T-helper 2 cell treated with Interferon-gamma antibody and Interleukin-4, amounts not matched to agents 5 μg/mL and 100 μg/mL, for 36 hours (primary cell): ENCODE measurements around the gene MRTO4.
"Not testable (repeated sequence)": the region's sequence is repeated elsewhere in the genome, so short reads cannot be mapped to it uniquely, and the experiment has no call there.

Experiments used
- DNase-seq: peaks from one replicate; pipeline ENCODE4 v3.0.0; 2021; ENCODE audit warnings: low spot score
- H3K27ac Mint-ChIP-seq: one replicate; pipeline ENCODE4 v1.8.0; 2021; ENCODE audit warnings: mild to moderate bottlenecking, mixed read lengths
- H3K27me3 Mint-ChIP-seq: one replicate; pipeline ENCODE4 v1.8.0; 2021; ENCODE audit warnings: low read depth, mixed read lengths
- H3K36me3 Mint-ChIP-seq: one replicate; pipeline ENCODE4 v1.8.0; 2021; ENCODE audit warnings: low read depth, mixed read lengths
- H3K4me1 Mint-ChIP-seq: one replicate; pipeline ENCODE4 v1.8.0; 2021; ENCODE audit warnings: low read depth, mixed read lengths
- H3K4me3 Mint-ChIP-seq: one replicate; pipeline ENCODE4 v1.8.0; 2022; ENCODE audit warnings: mild to moderate bottlenecking, moderate library complexity, mixed read lengths
- H3K9me3 Mint-ChIP-seq: one replicate; pipeline ENCODE4 v1.8.0; 2021; ENCODE audit warnings: mixed read lengths

The MRTO4 gene

DNA sequence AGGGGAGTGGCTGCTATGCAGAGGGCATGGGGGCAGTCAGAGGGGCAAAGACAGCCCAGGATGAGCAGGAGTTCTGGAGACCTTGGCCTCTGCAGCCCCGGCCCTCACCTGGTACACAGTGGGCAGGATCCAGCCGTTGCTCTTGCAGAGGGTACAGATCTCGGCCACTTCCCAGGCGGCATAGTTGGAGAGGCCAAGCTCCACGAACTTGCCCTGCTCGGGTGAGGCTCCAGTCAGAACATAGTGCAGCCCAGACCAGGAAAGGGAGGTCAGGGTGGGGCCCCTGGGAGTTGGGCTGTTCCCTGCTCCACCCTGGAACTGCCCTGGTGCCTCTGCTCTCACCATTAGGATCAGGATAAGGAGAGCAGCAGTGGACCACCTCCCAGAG is 18.7 kb downstream of the MRTO4 start:
- H3K9me3 Mint-ChIP-seq, DNase-seq, H3K27me3 Mint-ChIP-seq, H3K27ac Mint-ChIP-seq, H3K36me3 Mint-ChIP-seq, H3K4me3 Mint-ChIP-seq, H3K4me1 Mint-ChIP-seq: not testable (repeated sequence)

DNA sequence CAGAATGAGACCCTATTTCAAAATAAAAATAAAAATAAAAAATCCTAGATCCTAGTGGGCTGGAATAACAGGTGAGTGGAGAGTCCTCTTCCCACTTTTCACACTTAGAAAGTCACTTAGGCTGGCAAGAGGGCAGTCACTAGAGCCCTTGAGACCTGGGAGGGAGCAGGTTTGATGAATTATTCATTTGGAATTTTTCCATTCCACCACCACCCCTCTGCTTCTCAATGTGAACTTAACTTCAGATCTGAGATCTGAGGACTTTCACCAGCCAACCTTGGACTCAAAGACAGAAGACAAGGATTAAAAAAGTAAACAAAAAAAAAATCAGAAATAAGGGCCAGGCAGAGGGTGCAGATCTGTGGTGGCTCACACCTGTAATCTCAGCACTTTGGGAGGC is 20.5 kb downstream of the MRTO4 start:
- H3K9me3 Mint-ChIP-seq = no peaks in the 10 kb centered on the region
- peaks cover 3% of the 10 kb centered on the region for H3K36me3 Mint-ChIP-seq
- H3K4me1 Mint-ChIP-seq = no peaks in the 10 kb centered on the region
- H3K27me3 Mint-ChIP-seq = peaks cover 13% of the 10 kb centered on the region
- no peak overlapping the region for H3K27ac Mint-ChIP-seq
- DNase-seq = no peak
- H3K4me3 Mint-ChIP-seq = no peak overlapping the region

DNA sequence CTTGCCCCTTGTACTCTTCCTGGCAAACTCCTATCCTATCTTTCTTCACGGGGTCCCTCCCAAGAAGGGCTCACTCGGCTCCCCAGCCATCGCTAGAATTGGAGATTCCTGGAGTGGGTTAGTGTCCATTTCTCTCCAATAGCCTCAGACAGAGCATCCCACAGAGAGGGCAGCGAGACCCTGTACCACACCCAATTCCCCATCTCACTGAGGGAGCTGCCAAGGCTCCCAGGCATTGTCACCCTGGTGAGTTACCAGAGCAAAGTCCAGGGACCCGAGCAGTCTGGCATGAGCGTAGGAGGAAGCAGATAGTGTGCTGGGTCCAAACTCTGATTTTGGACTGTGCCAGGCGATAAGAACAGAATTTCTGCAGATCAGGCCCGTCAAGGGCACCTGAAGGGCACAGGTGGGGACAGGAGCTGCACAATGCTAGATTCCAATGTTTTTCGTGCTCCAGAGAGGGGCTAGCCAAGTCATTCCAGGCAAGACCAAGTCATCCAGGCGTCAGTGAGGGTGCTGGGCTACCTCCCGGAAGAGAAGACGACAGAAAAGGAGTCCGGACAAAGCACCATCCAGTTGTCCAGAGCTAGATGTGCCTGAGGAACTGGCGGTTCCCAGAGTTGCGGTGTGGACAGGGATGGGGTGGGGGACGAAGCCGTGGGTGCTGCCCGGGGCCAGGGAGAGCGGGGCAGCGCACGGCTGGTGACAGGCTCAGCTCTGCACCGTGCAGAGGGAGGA is 21.7 kb downstream of the MRTO4 start:
- Mint-ChIP-seq H3K4me3 (no peak overlapping the region), H3K27me3 (peaks cover 13% of the 10 kb centered on the region), H3K9me3 (no peaks in the 10 kb centered on the region), H3K36me3 (peaks cover 3% of the 10 kb centered on the region), H3K4me1 (no peaks in the 10 kb centered on the region), H3K27ac (no peak overlapping the region)
- no peak for DNase-seq

GRCh38 chr1:19273844-19274531 is 22.4 kb downstream of the MRTO4 start:
- peaks cover 13% of the 10 kb centered on the region for H3K27me3 Mint-ChIP-seq
- H3K36me3 Mint-ChIP-seq, H3K4me3 Mint-ChIP-seq: not testable (repeated sequence)

GRCh38 chr1:19274636-19275035 is 23.0 kb downstream of the MRTO4 start:
- Mint-ChIP-seq H3K27ac (no peak overlapping the region), H3K27me3 (peaks cover 13% of the 10 kb centered on the region), H3K9me3 (no peaks in the 10 kb centered on the region), H3K36me3 (peaks cover 3% of the 10 kb centered on the region), H3K4me3 (no peak overlapping the region), H3K4me1 (no peaks in the 10 kb centered on the region)
- DNase-seq = no peak

More at GRCh38 chr1:19273844-19274531, 22.4 kb downstream of the MRTO4 start:
- DNase-seq, H3K9me3 Mint-ChIP-seq, H3K27ac Mint-ChIP-seq, H3K4me1 Mint-ChIP-seq: not testable (repeated sequence)

DNA sequence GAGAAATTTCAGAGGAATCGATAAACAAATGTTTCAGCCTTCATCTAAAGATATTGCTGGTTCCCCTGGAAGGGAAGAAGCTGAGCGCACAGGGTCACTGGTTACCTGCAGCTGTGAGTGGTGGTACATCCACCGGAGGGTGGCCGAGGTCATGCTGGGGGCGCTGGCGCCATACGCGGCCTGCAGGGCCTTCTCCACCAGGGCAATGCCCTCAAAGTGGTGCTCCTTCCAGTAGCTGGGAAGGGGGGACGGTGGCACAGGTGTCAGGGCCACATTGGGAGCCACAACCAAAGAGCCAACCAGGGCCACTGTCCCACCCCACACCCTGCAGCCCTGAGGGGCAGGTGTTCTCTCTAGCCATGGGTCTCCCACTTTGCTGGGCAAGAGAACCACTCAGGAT is 32.3 kb downstream of the MRTO4 start:
- no peak overlapping the region for H3K27ac Mint-ChIP-seq
- peaks cover 3% of the 10 kb centered on the region for H3K36me3 Mint-ChIP-seq
- H3K4me1 Mint-ChIP-seq = peaks cover 2% of the 10 kb centered on the region
- DNase-seq = no peak
- no peak overlapping the region for H3K4me3 Mint-ChIP-seq
- H3K9me3 Mint-ChIP-seq = no peaks in the 10 kb centered on the region
- H3K27me3 Mint-ChIP-seq = peaks cover 3% of the 10 kb centered on the region

DNA sequence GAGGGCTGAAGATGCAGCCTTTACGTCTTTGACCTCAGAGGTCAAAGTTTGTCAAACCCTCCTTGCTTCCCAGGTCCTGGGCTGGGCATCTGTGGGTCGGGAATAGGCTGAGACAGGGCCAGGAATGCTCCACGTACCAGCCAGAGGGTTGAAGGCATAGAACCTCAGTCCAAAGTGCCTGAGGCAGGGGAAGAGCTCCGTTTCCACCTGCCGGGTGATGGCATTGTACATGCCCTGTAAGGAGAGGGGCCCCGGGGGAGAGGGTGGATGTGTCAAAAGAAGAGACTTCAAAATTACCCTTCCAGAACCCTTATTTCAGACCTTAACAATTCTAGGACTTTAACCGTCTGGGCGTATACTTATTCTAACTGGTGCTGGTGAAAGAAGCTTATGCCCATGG is 33.3 kb downstream of the MRTO4 start:
- H3K4me3 Mint-ChIP-seq = no peak overlapping the region
- peaks cover 3% of the 10 kb centered on the region for H3K36me3 Mint-ChIP-seq
- H3K4me1 Mint-ChIP-seq = peaks cover 2% of the 10 kb centered on the region
- H3K9me3 Mint-ChIP-seq = no peaks in the 10 kb centered on the region
- no peak for DNase-seq
- H3K27ac Mint-ChIP-seq = no peak overlapping the region
- peaks cover 3% of the 10 kb centered on the region for H3K27me3 Mint-ChIP-seq

- not testable (repeated sequence) for H3K36me3 Mint-ChIP-seq, H3K4me1 Mint-ChIP-seq, H3K27ac Mint-ChIP-seq, DNase-seq, H3K27me3 Mint-ChIP-seq, H3K4me3 Mint-ChIP-seq, H3K9me3 Mint-ChIP-seq
Observed at GRCh38 chr1:19285366-19285765, 33.8 kb downstream of the MRTO4 start.

DNA sequence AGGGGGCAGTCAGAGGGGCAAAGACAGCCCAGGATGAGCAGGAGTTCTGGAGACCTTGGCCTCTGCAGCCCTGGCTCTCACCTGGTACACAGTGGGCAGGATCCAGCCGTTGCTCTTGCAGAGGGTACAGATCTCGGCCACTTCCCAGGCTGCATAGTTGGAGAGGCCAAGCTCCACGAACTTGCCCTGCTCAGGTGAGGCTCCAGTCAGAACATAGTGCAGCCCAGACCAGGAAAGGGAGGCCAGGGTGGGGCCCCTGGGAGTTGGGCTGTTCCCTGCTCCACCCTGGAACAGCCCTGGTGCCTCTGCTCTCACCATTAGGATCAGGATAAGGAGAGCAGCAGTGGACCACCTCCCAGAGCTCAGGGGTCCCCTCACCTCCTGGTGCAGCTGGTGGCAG is 34.2 kb downstream of the MRTO4 start:
- H3K4me3 Mint-ChIP-seq, H3K9me3 Mint-ChIP-seq, H3K27me3 Mint-ChIP-seq, H3K27ac Mint-ChIP-seq, H3K4me1 Mint-ChIP-seq, DNase-seq, H3K36me3 Mint-ChIP-seq: not testable (repeated sequence)

- H3K4me1 Mint-ChIP-seq = peaks cover 2% of the 10 kb centered on the region
- peak overlapping the region; percentile 35 for H3K27ac Mint-ChIP-seq
- H3K9me3 Mint-ChIP-seq = peaks cover 7% of the 10 kb centered on the region
- peaks cover 3% of the 10 kb centered on the region for H3K27me3 Mint-ChIP-seq
- no peak for DNase-seq
- peak overlapping the region; percentile 54 for H3K4me3 Mint-ChIP-seq
- peaks cover 6% of the 10 kb centered on the region for H3K36me3 Mint-ChIP-seq
Observed at GRCh38 chr1:19287436-19288185, 36.0 kb downstream of the MRTO4 start.

- DNase-seq = peak; percentile 55
- Mint-ChIP-seq H3K27ac (peak within 1 kb of the TSS; percentile 35), H3K9me3 (peaks cover 16% of the 10 kb centered on the region), H3K4me3 (peak within 1 kb of the TSS; percentile 54), H3K36me3 (peaks cover 12% of the 10 kb centered on the region)
- not testable (repeated sequence) for H3K27me3 Mint-ChIP-seq, H3K4me1 Mint-ChIP-seq
Observed at GRCh38 chr1:19288324-19289241, 37.0 kb downstream of the MRTO4 start, which contains the start of gene AKR7A3. TSS of gene AKR7A3 (minus strand) at chr1:19288770. CDS start at chr1:19288709, 61 bp downstream.

GRCh38 chr1:19289244-19289643 is 37.6 kb downstream of the MRTO4 start:
- H3K4me3 Mint-ChIP-seq = peak overlapping the region; percentile 48
- H3K4me1 Mint-ChIP-seq = peaks cover 2% of the 10 kb centered on the region
- H3K36me3 Mint-ChIP-seq = peaks cover 13% of the 10 kb centered on the region
- peaks cover 3% of the 10 kb centered on the region for H3K27me3 Mint-ChIP-seq
- no peak overlapping the region for H3K27ac Mint-ChIP-seq
- no peak for DNase-seq
- H3K9me3 Mint-ChIP-seq = peaks cover 21% of the 10 kb centered on the region

GRCh38 chr1:19294638-19295037 is 43.0 kb downstream of the MRTO4 start:
- H3K4me3 Mint-ChIP-seq = no peak overlapping the region
- no peaks in the 10 kb centered on the region for H3K27me3 Mint-ChIP-seq
- H3K36me3 Mint-ChIP-seq = peaks cover 26% of the 10 kb centered on the region
- H3K4me1 Mint-ChIP-seq = no peaks in the 10 kb centered on the region
- H3K27ac Mint-ChIP-seq = no peak overlapping the region
- DNase-seq = no peak
- peaks cover 46% of the 10 kb centered on the region for H3K9me3 Mint-ChIP-seq
